NOMO-1 (cell line): ENCODE data around the gene TAF11L2.
"Not testable (repeated sequence)": the region's sequence is repeated elsewhere in the genome, so short reads cannot be mapped to it uniquely, and the experiment has no call there.

Experiments
- DNase-seq, 2 experiments: peaks; one replicate each; lab custom pipeline; 2025; ENCODE audit not compliant: unreplicated experiment in 2 of 2; lab: John Stamatoyannopoulos, UW

TAF11L2 gene

DNA sequence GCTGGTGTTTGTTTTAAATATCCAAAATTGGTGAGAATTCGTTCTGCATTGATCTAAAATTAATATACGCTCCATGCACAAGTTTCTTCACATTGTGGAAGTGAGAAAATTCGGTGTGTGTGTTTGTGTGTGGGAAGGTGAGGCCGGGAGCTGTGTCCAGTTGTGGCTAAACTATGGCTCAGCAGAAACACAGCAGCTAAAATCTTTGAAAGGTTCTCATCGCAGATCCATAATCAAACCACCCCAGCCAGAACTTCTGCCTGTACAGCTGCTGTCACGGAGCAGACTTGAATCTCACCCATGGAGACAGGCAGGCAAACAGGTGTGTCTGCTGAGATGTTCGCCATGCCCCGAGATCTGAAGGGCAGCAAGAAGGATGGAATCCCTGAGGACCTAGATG is at the start of gene TAF11L2:
Gene TAF11L2, plus strand, starts transcription at position 301 of the 400 bp plus-strand sequence.
- not testable (repeated sequence) for DNase-seq

DNA sequence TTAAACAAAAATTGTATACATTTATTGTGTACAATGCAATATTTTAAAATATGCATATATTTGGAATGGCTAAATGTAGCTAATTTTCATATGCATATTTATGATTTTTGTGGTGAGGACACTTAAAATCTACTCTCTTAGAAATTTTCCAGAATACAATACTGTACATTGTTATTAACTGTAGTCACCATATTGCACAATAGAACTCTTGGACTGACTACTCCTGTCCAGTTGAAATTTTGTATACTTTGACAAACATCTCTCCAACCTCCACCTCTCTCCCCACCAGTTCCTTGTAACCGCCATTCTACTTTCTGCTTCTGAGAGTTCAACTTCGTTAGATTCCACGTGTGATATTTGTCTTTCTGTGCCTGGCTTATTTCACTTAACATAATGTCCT is 49.2 kb upstream of the TAF11L2 start:
- no peak for DNase-seq

GRCh38 chr5:17452936-17453335 is 45.1 kb upstream of the TAF11L2 start:
- no peak for DNase-seq

DNA sequence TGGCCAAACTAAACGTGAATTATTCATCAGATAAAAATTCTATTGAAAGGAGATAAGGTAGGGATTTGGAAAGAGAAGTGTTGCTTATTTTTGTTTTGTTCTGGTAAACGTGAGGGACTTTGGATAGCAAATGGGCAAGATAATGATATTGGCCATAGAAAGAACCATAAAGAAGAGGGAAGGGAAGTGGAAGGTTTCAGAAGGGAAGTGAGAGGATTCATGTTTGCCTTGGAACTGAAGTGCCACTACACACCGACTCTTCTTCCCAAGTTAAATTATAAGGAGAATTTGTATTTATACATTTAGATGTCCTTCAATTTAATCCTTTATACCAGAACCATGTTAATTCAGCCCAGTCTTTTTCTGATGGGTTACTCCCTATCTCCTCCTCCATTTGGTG is 42.1 kb upstream of the TAF11L2 start:
- peak; percentile 66 to 94 for DNase-seq

- no peak for DNase-seq
Observed at GRCh38 chr5:17461793-17462192, 36.2 kb upstream of the TAF11L2 start.

DNA sequence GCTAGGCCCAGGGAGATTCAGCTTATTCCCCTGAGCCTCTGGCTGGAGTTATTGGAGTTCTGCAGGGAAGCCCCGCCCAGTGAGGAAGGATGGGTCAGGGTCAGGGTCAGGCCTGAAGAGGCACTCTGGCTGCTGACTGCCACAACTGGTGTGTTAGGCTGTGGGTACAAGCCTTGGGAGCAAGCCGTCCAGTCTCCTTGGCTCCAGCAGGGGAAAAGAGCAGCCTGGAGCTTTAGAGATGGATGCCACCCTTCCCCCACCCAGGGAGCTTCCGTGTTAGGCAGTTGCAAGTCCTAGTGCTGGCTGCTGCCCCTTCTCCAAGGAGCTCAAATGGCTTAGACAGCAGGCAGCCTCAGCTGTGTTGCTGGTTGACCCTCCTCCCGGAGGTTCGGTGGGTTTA is 34.4 kb upstream of the TAF11L2 start:
- DNase-seq = no peak

DNA sequence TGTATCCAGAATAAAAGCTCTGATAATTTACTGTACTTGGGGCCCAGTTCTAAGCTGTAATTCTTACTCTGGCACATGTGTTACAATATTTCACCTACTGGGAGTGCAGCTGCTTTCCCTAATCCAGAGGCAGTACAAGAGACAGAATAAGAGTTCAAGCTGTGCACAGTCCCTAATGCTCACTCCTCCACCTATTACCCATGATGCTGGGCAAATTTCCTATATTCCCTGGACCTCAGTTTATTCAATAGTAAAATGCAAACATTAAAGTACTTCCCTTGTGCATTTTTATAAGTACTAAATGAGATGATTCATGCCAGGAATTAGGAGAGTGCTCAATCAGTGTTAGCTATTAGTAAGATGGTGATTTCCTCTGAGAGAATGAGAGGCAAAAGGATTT is 28.0 kb upstream of the TAF11L2 start:
- DNase-seq = no peak

DNA sequence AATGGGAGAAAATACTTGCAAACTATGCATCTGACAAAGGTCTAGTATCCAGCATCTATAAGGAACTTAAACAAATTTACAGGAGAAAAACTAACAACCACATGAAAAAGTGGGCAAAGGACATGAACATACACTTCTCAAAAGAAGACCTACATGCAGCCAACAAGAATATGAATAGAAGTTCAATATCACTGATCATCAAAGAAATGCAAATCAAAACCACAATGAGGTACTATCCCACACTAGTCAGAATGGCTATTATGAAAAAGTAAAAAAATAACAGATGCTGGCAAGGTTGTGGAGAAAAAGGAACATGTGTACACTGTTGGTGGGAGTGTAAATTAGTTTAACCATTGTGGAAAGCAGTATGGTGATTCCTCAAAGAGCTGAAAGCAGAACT is 23.0 kb upstream of the TAF11L2 start:
- not testable (repeated sequence) for DNase-seq

DNA sequence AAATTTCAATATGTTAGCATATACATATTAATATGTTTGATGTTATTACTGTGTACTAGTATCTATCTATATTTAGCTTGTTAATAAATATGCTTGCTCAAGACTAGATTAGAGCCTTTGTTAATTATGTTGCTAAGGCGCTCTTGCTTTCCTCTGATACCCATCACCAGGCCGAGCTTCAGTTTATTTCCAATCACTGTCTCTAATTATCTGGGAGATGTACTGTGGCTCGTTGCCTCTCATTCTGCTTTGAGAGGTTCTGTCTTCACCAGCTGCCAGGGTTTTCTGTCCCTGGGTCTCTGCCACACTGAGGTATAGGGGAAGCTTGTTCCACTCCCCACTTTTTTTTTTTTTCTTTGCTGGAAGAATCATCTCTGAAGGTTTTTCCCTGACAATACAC is 21.0 kb upstream of the TAF11L2 start:
- DNase-seq = no peak

- DNase-seq = no peak
Observed at GRCh38 chr5:17477573-17478265, 20.3 kb upstream of the TAF11L2 start.

DNA sequence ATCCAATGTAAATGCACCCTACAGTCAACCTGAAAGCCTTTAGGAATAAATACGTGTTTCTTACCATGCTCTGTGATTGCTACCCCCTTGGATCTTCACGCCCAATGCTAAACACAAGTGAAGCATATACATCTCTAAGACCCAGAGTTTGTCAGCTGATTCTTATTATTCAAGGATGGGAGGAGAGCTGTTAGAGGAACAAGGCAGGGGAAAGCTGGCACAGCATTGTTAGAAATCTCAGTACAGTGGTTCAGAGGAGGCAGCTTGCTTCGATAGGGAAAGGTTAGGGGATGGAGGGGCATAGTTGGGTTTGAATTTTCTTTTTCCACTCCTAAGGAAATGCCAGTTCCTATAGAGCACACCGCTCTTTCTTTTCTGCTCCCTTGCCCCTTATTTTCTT is 16.7 kb upstream of the TAF11L2 start:
- DNase-seq = no peak

- DNase-seq = no peak
Observed at GRCh38 chr5:17482790-17483189, 15.2 kb upstream of the TAF11L2 start.

DNA sequence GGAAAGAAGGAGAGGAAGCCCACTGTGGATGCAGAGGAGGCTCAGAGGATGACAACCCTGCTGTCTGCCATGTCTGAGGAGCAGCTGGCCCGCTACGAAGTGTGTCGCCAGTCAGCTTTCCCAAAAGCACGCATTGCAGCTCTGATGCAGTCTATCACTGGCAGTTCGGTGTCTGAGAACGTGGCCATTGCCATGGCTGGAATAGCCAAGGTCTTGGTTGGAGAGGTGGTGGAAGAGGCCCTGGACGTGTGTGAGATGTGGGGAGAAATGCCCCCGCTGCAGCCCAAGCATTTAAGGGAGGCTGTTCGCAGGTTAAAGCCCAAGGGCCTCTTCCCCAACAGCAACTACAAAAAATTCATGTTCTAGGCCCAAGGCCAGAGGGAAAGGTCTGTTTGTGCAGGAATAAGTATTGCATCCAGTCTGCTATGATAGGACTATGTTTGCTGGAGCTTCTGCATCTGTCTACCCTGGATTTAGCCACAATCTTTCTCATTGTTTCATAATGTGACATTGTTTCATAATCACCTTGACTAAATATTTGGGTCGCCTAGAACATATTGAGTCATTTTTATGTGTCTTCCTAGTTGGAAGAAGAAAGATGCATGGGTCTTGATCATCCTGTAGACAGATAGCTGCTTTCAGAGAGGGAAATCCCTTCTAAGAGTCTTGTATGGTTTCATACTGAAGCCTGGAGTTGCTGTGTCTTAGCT is 11.4 kb upstream of the TAF11L2 start:
- DNase-seq = peak; percentile 11 to 46

DNA sequence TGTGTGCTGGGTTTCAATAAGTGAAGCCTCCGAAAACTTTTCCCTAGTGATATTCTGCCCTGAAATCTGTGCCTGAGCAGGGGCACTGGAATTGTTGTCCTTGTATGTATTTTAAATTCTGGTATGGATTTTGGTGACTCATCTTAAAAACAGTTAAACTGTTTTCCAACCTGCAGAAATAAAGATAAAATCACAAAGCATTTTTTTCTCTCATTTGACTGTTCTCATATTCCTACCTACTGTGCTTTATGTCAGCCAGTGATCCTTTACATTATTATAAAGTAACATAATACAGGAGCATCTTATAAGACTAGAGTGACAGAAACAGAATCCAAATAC is 10.9 kb upstream of the TAF11L2 start:
- DNase-seq = no peak

- DNase-seq = not testable (repeated sequence)
Observed at GRCh38 chr5:17491257-17491656, 6.8 kb upstream of the TAF11L2 start.

GRCh38 chr5:17492770-17493169 is 5.3 kb upstream of the TAF11L2 start:
- DNase-seq = no peak

GRCh38 chr5:17497446-17497845 is 585 bp upstream of the TAF11L2 start:
- no peak for DNase-seq

DNA sequence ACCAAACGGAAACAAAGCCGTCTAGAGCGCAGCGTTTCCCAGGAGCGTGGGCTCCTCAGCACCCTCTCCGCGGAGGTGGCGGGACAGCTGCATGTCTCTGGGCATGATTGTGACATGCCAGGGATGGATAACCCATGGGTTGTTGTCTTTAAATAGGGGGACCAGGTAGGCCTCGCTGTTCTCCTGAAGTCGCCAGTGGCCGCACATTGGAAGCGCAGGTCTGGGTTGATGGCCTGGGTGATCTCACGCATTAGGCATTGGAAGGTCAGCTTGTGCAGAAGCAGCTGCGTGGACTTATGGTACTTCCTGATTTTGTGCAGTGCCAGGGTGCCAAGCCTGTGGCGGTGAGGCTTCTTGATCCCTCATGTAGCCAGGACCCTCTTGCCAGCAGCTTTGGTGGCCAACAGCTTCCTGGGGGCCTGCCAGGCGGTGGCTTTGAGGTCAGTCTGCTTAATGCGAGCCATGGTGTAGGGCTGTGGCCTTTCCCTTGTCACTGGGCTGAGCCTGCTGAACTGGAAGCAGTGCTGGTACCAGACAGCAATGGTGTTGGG is 13.8 kb downstream of the TAF11L2 start:
- DNase-seq = no peak

- DNase-seq = not testable (repeated sequence)
Observed at GRCh38 chr5:17517526-17517925, 19.5 kb downstream of the TAF11L2 start.

DNA sequence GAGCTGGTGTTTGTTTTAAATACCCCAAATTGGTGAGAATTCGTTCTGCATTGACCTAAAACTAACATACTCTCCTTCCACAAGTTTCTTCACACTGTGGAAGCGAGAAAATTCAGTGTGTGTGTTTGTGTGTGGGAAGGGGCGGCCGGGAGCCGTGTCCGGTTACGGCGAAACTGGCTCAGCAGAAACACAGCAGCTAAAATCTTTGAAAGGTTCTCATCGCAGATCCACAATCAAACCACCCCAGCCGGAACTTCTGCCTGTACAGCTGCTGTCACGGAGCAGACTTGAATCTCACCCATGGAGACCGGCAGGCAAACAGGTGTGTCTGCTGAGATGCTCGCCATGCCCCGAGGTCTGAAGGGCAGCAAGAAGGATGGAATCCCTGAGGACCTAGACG is 20.0 kb downstream of the TAF11L2 start, which contains the start of gene TAF11L3:
Gene TAF11L3, plus strand, starts transcription at position 301 of the 400 bp plus-strand sequence.
- DNase-seq = not testable (repeated sequence)

DNA sequence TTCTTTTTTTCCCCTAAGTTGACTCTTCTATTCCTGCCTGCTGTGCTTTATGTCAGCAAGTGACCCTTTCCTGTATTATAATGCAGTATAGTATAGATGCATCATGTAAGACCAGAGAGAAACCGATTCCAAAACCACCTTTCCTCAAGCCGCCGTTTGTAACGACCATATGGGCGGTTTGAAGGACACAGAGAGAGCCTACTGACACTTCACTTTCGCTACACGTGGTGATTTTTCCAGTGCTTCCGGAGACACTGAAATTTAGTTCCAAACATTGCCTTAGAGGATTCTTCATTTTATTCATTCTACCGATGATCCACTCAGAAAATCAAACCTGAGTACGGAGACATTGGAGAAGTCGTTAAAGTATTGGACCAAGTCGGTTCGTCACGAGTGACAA is 21.5 kb downstream of the TAF11L2 start:
- not testable (repeated sequence) for DNase-seq

DNA sequence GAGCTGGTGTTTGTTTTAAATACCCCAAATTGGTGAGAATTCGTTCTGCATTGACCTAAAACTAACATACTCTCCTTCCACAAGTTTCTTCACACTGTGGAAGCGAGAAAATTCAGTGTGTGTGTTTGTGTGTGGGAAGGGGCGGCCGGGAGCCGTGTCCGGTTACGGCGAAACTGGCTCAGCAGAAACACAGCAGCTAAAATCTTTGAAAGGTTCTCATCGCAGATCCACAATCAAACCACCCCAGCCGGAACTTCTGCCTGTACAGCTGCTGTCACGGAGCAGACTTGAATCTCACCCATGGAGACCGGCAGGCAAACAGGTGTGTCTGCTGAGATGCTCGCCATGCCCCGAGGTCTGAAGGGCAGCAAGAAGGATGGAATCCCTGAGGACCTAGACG is 23.5 kb downstream of the TAF11L2 start, which contains the start of gene TAF11L4:
Gene TAF11L4, plus strand, starts transcription at position 301 of the 400 bp plus-strand sequence.
- DNase-seq = not testable (repeated sequence)
